Bone marrow (tissue), 2 donors: ENCODE data around the gene B3GALNT2.
"Not testable (repeated sequence)": the region's sequence is repeated elsewhere in the genome, so short reads cannot be mapped to it uniquely, and the experiment has no call there.

ENCODE experiments used
- DNase-seq, 2 donors: peaks; one replicate each; lab custom pipeline; 2025; lab: John Stamatoyannopoulos, UW

Gene B3GALNT2

DNA sequence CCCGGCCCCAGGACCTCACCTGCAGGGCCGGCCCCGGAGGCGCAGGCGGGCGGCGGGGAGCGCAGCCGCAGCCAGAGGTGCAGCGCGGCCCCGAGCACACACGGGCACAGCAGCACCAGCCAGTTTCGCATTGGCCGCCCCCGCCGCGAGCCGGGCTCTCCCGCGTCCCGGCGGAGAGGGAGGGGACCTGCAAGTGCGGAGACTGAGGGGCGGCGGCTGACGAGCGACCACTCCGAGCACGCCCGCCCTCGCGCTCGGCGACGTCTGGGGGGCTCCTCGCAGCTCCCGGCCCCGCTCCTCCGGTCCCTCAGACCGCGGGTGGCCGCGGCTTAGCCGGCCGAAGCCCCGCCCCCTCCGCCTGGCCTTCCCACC is at the start of gene B3GALNT2:
B3GALNT2 (minus strand) TSS at position 331 of the 372 bp plus-strand sequence; CDS start at position 131, 200 bp downstream.
- DNase-seq = peak in 1 of 2 donors; percentile 65

DNA sequence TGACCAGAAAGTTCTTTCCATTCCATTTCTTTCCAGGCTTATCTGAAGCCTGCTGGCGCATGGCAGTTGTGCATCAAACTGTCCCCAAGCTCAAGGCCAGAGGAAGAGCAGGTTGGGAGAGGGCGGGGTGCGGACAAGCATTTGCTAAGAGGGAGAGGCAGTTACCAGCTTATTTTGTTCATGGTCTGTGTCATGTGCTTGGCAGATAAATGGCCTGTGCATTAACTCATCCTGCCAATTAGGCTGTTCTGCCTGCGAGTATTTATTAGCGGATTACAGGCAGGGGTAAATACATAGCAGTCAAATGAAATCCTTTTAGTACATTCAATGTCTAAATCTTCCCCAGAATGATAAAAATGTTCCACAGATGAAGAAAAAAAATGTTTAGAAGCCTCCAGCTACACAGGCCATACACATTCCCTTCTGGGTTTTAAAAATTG is 48.9 kb upstream of the B3GALNT2 start:
- DNase-seq = no peak

DNA sequence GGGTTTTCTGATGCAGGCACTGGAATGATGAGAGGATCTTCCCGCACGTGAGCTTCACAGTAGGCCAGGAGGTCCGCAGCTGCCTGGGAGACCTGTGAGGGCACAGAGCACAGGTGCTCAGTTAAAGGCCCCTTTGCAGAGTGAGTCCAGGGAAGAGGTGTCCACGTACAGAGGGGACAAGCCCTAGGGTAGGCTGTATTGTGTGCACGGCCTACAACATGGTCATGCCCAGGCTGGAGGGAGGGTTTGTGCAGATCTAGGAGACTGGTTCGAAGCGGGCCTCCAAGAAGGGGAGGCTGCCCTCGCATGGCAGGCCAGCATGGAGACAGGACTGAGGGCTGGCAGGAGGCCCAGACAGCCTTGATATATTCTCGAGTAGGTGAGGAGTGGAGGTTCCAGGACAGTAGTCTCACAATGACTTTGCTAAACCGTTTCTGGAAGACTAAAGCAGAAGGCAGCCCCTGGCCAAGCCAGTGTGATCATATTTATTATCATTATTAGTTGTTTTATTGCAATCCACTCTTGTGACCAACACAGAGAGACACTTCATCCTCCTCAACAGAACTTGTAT is 48.0 kb upstream of the B3GALNT2 start:
- no peak for DNase-seq

DNA sequence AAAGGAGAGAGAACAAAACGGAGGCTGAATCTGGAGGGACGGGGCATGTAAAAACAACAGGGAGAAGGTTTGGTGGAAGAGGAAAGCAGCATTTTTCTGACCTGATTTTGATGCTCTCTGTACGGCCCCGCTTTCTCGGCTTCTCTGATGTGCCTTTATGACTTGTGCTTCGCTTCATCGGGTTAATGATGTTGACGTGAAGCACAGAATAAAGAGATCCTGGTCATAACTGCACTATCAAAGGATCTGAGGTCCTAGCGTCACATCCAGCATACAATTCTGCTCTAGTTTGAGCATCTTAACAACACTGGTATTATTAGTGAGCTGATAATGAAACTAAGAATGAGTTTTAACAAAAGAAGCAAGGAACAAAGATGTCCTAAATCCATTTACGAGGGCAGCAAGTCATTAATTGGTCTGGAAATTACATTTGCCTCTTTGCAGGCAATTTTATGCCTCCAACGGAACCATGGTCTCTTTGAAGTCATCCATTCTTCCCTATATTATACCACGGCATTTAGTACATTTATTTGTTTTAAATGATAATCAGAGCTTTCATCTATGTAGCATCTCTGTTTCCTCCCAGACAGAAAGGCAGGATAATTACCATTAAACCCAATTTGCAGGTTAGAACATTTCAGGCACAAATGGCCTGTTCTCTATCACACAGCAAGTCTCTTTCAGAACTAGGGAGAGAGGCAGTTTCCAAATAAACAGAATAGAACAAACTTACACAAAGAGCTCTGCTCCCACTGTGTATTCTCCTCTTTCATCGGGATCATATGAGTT is 45.3 kb upstream of the B3GALNT2 start:
- DNase-seq = no peak

DNA sequence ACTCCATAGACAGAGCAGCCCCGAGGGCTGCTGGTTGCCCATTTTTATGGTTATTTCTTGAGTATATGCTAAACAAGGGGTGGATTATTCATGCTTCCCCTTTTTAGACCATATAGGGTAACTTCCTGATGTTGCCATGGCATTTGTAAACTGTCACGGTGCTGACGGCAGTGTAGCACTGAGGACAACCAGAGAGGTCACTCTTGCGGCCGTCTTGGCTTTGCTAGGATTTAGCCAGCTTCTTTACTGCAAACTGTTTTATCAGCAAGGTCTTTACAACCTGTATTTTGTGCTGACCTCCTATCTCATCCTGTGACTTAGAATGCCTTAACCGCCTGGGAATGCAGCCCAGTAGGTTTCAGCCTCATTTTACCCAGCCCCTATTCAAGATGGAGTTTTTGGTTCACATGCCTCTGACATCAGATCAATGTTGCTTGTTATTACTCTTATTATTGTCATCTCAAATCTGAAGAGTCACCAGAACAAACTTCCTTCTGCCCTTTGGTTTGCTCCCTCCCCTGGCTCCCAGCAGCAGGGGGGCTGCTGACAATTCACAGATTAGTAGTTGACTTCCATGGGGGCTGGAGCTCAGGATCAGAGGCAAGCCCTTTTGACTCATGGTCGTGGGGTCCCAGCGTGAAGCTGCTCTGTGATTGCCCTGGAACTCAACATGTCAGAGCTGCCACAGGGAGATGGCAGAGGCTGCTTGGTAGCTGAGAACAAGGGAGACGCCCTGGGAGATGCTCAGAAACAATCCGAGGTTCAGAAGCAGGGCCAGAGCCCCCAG is 42.3 kb upstream of the B3GALNT2 start:
- DNase-seq = not testable (repeated sequence)

DNA sequence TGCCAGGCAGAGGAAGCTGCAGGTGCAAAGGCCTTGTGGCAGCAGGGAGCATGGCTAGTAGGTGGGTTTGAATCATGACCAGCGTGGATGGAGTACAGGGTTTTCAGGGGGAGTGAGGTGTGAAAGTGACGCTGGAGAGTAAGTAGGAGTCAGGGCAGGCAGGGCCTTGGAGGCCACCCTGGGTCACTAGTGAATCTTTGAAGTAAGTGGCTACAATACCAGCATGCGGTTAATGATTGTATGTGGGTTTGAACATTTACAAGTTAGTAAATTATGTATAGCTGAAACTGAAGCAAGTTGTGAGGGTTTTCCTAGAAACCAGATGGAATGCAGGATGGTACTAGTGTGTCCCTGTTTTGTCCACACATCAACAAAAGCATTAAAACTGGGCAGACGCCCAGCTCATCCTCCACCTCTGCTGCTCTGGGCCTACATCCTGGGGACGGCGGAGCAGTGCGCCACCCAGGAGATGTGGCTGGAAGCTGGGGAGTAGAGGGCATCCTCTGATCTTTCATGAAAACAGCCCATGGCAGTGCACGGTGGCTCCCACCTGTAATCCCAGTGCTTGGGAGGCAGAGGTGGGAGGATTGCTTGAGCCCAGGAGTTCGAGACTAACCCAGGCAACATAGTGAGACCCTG is 41.2 kb upstream of the B3GALNT2 start:
- DNase-seq = no peak

DNA sequence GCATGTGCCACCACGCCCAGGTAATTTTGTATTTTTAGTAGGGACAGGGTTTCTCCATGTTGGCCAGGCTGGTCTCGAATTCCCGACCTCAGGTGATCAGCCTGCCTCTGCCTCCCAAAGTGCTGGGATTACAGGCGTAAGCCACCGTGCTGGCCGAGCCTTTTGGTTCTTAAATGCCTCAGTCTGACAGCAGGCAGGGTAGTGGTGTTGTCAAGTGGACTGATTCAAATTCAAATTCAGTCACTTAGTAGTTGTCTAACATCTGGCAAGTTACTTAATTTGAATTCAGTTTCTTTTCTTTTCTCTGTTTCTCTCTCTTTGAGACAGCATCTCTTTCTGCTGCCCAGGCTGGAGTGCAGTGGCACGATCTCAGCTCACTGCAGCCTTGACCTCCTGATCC is 38.6 kb upstream of the B3GALNT2 start:
- DNase-seq = not testable (repeated sequence)

DNA sequence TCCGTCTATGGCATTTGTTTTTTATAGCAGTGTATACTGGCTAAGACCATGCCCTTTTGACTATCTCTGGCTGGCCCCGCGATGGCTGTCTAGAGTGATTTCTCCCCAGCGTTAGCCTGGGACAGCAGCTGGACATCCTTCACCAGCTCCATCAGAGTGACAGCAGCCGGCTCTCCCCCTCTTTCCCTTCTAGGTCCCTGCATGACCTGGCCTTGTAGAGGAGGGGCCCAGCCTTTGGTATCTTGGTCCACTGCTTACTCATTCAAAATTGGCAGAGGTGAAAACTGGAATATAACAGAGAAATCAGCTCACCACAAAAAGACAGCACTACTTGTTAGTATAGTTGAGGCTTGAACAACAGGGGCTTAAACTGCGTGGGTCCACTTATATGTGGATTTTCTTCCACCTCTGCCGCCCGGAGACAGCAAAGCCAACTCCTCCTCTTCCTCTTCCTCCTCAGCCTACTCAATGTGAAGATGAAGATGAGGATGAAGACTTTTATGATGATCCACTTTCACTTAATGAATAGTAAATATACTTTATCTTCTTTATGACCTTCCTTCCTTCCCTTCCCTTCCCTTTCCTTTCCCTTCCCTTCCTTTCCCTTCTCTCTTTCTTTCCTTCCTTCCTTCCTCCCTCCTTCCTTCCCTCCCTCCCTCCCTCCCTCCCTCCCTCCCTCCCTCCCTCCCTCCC is 29.4 kb upstream of the B3GALNT2 start:
- DNase-seq = no peak

DNA sequence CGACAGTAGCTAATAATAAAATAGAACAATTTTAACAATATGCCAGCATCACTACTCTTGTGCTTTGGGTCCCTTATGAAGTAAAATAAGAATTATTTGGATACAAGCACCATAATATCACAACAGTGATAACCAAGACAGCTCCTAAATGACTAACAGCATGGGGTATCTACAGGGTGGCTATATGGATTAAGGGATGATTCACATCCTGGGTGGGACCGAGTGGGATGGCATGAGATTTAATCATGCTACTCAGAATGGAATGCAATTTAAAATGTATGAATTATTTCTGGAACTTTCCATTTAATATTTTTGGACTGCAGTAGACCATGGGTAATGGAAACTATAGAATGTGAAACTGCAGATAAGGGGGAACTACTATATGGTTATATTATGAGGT is 28.1 kb upstream of the B3GALNT2 start:
- DNase-seq = no peak

DNA sequence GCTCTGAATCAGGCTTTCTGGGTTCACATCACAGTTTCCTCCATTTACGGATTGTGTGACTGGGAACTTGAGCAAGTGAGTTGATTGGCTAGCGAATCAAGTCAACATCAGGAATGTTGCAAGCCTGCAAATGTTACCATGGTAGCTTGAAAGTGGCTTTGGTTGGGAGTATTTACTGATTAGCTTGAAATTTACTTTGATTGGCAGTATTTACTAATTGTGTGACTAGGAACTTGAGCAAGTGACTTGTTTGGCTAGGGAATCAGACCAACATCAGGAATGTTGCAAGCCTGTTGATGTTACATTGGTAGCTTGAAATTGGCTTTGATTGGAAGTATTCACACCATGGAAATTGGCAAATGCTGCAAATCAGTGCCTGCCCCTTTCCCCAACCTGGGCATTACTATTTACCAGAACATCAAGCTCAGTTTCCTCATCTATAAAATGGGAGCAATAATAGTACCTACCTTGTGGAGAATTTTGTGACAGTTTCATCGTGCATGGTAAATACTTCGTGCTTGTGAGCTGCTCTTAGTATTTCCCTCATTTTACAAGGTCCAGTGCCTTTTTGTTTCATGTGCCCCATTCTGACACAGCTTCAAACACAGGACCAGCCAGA is 23.1 kb upstream of the B3GALNT2 start:
- DNase-seq = no peak

DNA sequence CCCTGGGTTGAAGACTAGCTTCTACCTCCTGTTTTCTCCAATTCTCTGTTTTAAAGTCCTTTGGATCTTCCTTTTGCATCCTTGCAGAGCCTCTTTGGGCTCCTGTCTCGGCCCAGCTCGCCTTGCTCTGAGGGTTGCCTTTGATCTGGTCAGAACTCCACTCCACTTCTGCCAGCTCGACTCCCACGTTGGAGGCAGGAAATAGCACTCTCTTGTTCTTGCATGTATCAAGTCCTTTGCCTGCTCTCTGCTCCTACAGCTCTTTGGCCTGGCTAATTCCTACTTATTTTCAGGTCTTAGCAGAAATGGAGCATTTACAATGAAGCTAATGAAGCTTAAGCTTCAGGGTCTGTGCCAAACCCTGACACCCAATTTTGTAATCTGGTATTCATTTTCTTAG is 21.1 kb upstream of the B3GALNT2 start:
- no peak for DNase-seq

DNA sequence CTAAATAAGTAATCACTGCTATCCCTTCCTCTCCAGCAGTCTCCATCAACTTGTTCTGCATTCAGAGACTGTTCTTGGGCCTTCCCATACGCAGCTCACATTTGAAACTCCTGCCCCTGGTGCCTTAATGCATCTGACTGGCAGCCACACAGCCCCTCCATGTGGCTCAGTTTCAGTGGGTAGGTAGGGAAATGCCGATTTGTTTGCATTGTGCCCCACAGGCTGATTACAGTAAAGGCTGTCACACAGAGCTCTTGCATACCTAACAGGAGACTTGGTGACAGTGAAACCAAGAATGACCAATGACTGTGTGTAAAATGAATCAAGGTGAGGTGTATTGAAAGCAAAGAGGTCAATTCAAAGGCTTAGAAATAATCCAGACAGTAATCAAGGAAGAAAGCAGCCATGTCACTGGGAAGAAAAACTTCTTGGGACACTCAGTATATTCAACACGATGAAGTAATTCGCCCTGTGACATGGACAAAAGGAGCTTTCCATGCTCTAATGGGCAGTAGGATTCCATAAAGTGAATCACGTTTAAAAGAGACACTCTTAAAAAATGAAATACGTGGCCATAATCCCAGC is 12.7 kb upstream of the B3GALNT2 start:
- DNase-seq = no peak

DNA sequence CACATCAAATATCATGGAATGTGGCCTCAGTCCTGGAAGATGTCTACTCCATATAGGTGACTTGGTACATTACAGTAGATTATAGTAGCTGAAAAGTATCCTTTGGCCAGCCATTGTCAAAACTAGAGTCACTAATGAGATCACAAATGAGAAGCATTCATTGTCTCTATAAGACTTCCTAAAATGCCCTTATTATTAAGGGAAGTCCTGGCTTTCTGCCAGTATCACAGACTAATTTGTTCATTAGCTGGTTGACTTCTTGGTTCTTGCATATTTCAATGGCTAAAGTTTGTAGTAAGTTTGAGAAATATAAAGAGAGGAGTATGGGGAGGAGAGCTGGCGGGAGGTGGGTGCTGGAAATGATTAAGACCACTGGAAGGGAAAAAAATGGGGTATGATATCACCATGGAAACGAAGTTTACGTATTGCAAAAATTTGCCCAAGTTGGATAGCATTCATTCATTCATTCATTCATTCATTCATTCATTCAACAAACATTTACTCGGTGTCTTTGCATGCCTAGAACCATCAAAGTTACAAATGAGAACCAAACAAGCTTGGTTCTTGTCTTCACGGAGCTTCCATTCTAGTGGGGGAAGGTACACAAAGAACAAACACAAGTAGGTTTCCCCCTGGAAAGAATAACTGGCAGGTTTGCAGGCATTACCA is 11.7 kb upstream of the B3GALNT2 start:
- no peak for DNase-seq

DNA sequence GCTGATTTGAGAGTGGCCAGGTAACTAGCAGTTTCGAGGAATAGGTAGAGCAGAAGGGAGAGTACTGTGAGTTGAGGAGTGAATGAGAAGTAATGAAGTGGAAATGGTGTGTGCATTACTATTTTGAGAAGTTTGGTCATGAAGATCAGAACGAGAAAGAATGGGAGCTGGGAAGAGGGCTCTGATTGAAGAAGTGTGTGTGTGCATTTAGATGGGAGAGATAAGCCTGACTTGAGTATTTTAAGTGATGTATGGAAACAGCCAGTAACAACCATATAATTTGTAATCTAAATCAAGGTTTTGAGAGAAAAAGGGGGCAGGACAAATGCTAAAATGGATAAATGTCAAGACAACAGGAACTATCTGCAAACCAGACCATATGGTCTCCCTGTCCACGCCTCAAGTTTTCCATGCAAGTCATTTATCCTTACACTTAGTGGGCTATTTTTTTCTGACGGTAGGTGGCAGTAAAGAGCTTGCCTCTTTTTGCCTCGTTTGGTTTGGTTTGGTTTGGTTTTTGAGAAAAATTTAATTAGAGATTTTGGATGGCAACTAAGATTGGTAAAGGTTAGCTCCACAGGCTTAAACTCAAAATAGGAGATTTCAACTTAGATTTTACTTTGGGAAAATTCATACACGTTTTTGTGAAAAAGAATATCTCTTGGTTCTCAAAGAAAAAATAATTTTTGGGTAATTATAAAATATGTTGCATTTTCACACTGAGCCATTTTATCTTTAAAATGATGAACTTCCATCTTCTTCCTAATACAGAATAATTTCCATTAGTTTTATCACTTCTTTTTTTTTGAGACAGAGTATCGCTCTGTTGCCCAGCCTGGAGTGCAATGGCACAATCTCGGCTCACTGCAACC is 9.5 kb upstream of the B3GALNT2 start:
- peak in 1 of 2 donors; percentile 54 for DNase-seq

DNA sequence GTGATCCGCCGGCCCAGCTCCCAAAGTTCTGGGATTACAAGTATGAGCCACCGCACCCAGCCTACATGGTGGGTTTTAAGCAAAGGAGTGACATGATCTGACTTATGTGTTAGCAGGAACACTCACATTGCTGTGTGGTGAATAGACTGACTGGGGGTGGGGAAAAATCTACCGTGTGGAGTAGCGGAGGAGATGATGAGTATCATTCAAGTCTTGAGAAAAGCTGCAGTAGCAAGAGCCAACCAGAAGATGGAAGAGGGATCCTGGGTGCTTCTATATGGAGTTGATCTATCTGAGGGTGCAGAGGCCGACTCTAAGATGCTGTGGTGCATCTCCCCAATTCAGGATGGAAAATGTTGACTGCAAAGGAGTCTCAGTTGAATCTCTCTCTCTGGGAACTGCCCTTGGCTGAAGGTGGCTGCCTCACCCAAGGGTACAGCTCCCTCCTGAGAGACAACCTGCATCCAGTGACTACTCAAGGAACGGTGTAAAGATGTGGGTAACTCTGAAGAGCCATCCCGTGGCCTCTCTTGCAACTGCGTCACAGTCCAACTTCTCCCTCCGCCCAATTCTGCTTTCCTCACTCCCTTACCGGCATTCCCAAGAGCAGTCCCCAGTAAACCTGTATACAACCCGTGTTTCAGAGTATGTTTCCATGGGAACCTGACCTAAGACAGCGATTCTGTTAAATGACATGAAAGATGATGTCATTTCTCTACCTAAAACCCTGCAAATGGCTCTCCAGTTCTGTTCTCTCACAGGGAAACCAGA is 7.4 kb upstream of the B3GALNT2 start:
- no peak for DNase-seq

DNA sequence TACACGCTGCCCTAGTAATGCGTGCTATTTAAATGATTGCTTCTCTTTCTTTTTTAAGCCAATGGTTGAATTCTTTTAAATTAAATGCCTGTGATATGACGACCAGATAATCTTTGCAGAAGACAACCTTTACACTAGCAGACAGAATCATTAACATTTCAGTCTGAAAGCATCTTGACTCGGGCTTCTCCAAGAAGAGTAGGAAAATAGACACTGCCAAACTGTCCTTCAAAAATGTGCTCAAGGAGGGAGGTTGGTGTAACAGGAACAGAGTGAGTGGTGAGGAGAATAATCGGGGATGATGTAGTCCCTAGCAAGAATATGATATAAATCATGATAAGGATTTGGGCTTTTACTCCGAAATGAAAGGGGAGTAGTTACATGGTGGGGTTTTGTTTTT is 6.6 kb upstream of the B3GALNT2 start:
- no peak for DNase-seq

DNA sequence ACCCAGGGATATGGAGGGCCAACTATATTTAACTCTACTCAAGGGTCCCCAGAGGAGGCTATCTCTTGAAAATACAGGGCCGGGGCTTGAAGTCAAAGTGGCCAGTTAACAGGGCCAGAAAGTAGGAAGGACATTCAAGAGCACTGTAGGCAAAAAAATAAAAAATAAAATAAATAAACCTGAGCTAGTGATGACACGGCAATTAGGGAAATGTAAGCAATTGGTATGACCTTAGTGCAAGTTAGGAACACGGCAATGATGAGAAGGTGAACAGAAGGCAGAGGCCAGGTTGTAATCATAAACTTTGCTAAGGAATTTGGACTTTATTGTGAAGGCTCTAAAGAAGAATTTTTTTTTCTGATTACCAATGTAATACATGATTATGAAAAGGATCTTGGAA is 3.4 kb upstream of the B3GALNT2 start:
- no peak for DNase-seq

DNA sequence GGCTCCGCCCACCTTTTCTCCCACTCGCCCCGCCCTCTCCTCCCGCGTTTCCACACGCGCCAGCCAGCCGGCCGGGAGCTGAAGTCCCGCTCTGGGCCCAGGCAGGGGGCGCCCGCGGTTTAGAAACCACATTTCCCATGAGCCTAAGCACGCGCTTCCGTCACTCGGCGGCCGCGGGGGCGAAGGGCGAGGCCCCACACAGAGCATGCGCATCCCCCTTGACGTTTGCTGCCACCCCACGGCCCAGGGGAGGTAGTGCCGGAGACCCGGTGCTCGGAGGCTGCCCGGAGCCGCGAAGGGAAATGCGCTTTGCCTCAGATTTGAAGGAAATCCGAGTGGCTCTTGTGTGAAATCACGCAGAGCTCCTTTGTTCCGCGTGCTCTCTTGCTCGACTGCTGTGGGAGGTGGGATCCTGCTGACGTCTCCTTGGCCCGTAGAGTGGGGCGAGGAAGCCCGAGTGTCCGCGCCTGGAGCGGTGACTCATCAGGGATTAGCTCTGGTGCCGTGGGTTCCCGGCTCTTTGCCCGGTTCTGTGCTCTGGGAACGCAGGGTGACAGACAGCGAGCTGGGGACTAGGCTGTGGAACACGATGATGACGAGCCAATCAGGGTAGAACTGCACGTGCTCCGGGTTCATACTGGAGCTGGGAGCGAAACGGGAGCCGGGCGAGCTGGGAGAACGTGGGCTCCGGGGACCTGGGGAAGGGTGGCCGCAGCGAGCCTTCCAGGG is 406 bp upstream of the B3GALNT2 start:
- peak; percentile 95 for DNase-seq
